Loucy (cell line): ENCODE results near the gene SNX27.

Source experiments
- H2AFZ ChIP-seq: fragments of 200-600 bp; sonication (generic); 2 replicates; pipeline ENCODE4 v1.6.0; 2016; ENCODE audit warnings: antibody characterized with exemption, mild to moderate bottlenecking, low read length, moderate library complexity
- H3F3A ChIP-seq: fragments of 200-600 bp; 2 replicates; pipeline ENCODE4 v1.6.0; 2016; ENCODE audit warnings: antibody characterized with exemption, low read depth, mild to moderate bottlenecking
- H3K27me3 ChIP-seq: fragments of 200-600 bp; sonication (generic); 2 replicates; pipeline ENCODE4 v1.6.1; 2014; ENCODE audit warnings: low read length, mild to moderate bottlenecking; ENCODE audit not compliant: insufficient read depth, poor library complexity, severe bottlenecking
- H3K36me3 ChIP-seq: fragments of 200-600 bp; sonication (generic); 2 replicates; pipeline ENCODE4 v1.6.1; 2016; ENCODE audit warnings: low read length; ENCODE audit not compliant: insufficient read depth
- H3K4me1 ChIP-seq: fragments of 200-600 bp; sonication (generic); 2 replicates; pipeline ENCODE4 v1.5.1; 2014; ENCODE audit warnings: low read length, mild to moderate bottlenecking; ENCODE audit not compliant: insufficient read depth, poor library complexity, severe bottlenecking
- H3K4me2 ChIP-seq: fragments of 200-600 bp; sonication (generic); 2 replicates; pipeline ENCODE4 v1.6.0; 2014; ENCODE audit warnings: antibody characterized with exemption, low read length, low read depth, mild to moderate bottlenecking; ENCODE audit not compliant: poor library complexity, severe bottlenecking
- H3K4me3 ChIP-seq: fragments of 200-600 bp; sonication (generic); 2 replicates; pipeline ENCODE4 v1.5.1; 2014; ENCODE audit warnings: low read length, mild to moderate bottlenecking, mixed read lengths; ENCODE audit not compliant: poor library complexity, severe bottlenecking
- H3K79me2 ChIP-seq: fragments of 200-600 bp; sonication (generic); 2 replicates; pipeline ENCODE4 v1.6.1; 2014; ENCODE audit warnings: low read length; ENCODE audit not compliant: insufficient read depth
- H3K9ac ChIP-seq: fragments of 200-600 bp; sonication (generic); 2 replicates; pipeline ENCODE4 v1.6.0; 2014; ENCODE audit warnings: mild to moderate bottlenecking, low read depth, low read length, moderate library complexity; ENCODE audit not compliant: poor library complexity, severe bottlenecking
- H3K9me2 ChIP-seq: fragments of 200-600 bp; sonication (generic); replicated peaks from 2 replicates; pipeline ENCODE4 v1.6.1; 2016; ENCODE audit warnings: low read depth, low read length, mixed read lengths
- H3K9me3 ChIP-seq: fragments of 200-600 bp; sonication (generic); 2 replicates; pipeline ENCODE4 v1.6.1; 2014; ENCODE audit warnings: mild to moderate bottlenecking, antibody characterized with exemption, low read length, low read depth; ENCODE audit not compliant: insufficient read depth
- H4K20me1 ChIP-seq: fragments of 200-600 bp; sonication (generic); 2 replicates; pipeline ENCODE4 v1.6.0; 2014; ENCODE audit warnings: antibody characterized with exemption, low read length, mild to moderate bottlenecking; ENCODE audit not compliant: insufficient read depth, poor library complexity, severe bottlenecking
- EZH2phosphoT487 ChIP-seq: fragments of 200-600 bp; IDR thresholded peaks from 2 replicates; pipeline ENCODE4 v1.6.1; 2018; ENCODE audit warnings: antibody characterized with exemption, mild to moderate bottlenecking, moderate library complexity, borderline replicate concordance
- TF ChIP-seq, protein P1 (sequence below): fragments of 200-600 bp; sonication (generic); conservative IDR thresholded peaks from 2 replicates; pipeline ENCODE4 v1.5.1; 2014; ENCODE audit warnings: mild to moderate bottlenecking, antibody characterized with exemption, low read length

Gene SNX27

DNA sequence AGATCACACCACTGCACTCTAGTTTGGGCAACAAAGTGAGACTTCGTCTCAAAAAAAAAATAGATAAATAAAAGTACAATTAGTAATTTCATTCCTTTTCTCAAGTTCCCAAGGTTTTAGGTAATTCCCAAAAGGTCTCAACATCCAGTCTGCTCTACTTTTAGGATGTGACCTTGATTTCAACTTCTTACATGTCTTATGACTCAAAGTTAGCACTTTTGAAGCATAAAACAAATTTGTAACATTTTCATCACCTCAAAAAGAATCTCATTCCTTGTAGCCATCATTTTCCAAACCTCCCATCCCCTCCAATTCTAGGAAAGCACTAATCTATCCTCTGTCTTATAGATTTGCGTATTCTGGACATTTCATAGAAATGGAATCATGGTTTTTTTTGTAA is 32.2 kb downstream of the SNX27 start:
- H3K4me2 ChIP-seq = no peak overlapping the region
- H3K9me2 ChIP-seq = no peaks in the 10 kb centered on the region
- TF ChIP-seq EZH2phosphoT487 = no peak
- TF ChIP-seq, protein P1, sequence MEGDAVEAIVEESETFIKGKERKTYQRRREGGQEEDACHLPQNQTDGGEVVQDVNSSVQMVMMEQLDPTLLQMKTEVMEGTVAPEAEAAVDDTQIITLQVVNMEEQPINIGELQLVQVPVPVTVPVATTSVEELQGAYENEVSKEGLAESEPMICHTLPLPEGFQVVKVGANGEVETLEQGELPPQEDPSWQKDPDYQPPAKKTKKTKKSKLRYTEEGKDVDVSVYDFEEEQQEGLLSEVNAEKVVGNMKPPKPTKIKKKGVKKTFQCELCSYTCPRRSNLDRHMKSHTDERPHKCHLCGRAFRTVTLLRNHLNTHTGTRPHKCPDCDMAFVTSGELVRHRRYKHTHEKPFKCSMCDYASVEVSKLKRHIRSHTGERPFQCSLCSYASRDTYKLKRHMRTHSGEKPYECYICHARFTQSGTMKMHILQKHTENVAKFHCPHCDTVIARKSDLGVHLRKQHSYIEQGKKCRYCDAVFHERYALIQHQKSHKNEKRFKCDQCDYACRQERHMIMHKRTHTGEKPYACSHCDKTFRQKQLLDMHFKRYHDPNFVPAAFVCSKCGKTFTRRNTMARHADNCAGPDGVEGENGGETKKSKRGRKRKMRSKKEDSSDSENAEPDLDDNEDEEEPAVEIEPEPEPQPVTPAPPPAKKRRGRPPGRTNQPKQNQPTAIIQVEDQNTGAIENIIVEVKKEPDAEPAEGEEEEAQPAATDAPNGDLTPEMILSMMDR = no peak
- peaks cover 5% of the 10 kb centered on the region; the same call in 1 of the 2 replicates for H3K79me2 ChIP-seq
- no peaks in the 10 kb centered on the region for H3F3A ChIP-seq
- H3K4me1 ChIP-seq = no peaks in the 10 kb centered on the region
- no peaks in the 10 kb centered on the region for H3K9me3 ChIP-seq
- peaks cover 9% of the 10 kb centered on the region; the same call in 1 of the 2 replicates for H3K36me3 ChIP-seq
- H2AFZ ChIP-seq = no peak overlapping the region
- no peak overlapping the region for H3K4me3 ChIP-seq
- H4K20me1 ChIP-seq = peaks cover 9% of the 10 kb centered on the region
- no peak overlapping the region for H3K9ac ChIP-seq
- H3K27me3 ChIP-seq = no peaks in the 10 kb centered on the region

DNA sequence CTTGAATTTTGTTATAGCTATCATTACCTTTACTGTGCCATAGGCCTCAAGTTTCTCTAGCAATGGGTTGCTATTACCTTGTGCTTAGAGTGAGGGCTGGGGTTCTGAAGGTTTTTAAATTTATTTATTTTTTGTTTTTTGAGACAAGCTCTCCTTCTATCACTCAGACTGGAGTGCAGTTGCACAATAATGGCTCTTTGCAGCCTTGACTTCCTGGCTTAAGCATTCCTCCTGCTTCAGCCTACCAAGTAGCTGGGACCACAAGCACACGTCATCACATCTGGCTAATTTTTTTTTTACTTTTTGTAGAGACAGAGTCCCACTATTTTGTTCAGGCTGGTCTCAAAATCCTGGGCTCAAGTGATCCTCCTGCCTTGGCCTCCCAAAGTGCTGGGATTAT is 41.5 kb downstream of the SNX27 start:
- Histone ChIP-seq H3K27me3 (no peaks in the 10 kb centered on the region), H3K36me3 (peaks cover 16% of the 10 kb centered on the region; the same call in 1 of the 2 replicates), H3K4me2 (no peak overlapping the region), H2AFZ (no peak overlapping the region), H3K4me1 (peaks cover 15% of the 10 kb centered on the region), H3K9ac (no peak overlapping the region), H4K20me1 (no peaks in the 10 kb centered on the region), H3K9me3 (peaks cover 7% of the 10 kb centered on the region; the same call in 1 of the 2 replicates), H3K79me2 (peaks cover 13% of the 10 kb centered on the region; the same call in 1 of the 2 replicates), H3K4me3 (no peak overlapping the region), H3F3A (no peaks in the 10 kb centered on the region), H3K9me2 (no peaks in the 10 kb centered on the region)
- TF ChIP-seq, protein P1 = no peak
- no peak for TF ChIP-seq EZH2phosphoT487

GRCh38 chr1:151655371-151655770 is 43.5 kb downstream of the SNX27 start:
- peaks cover 13% of the 10 kb centered on the region; the same call in 1 of the 2 replicates for H3K79me2 ChIP-seq
- H3K9me3 ChIP-seq = peaks cover 7% of the 10 kb centered on the region; the same call in 1 of the 2 replicates
- no peaks in the 10 kb centered on the region for H4K20me1 ChIP-seq
- H3F3A ChIP-seq = no peaks in the 10 kb centered on the region
- no peaks in the 10 kb centered on the region for H3K27me3 ChIP-seq
- TF ChIP-seq, protein P1 = no peak
- no peak for TF ChIP-seq EZH2phosphoT487
- H2AFZ ChIP-seq = no peak overlapping the region
- H3K4me3 ChIP-seq = no peak overlapping the region
- H3K4me2 ChIP-seq = no peak overlapping the region
- H3K36me3 ChIP-seq = peaks cover 34% of the 10 kb centered on the region; the same call in 1 of the 2 replicates
- no peaks in the 10 kb centered on the region for H3K9me2 ChIP-seq
- H3K4me1 ChIP-seq = peaks cover 15% of the 10 kb centered on the region
- H3K9ac ChIP-seq = no peak overlapping the region
